Mesenchymal stem cell (in vitro differentiated cells and primary cell): Measurements from ENCODE around the gene EEF2.
"Not testable (repeated sequence)": the region's sequence is repeated elsewhere in the genome, so short reads cannot be mapped to it uniquely, and the experiment has no call there.

ENCODE experiments used
- DNase-seq: peaks from one replicate; pipeline ENCODE4 v3.0.0-alpha.2; 2013
- H2AFZ ChIP-seq: one replicate; pipeline ENCODE4 v1.6.1; 2013; ENCODE audit warnings: low read depth, mild to moderate bottlenecking, control low read depth, inconsistent platforms, low read length, moderate library complexity
- H2AK5ac ChIP-seq: 2 replicates; pipeline ENCODE4 v1.6.1; 2013; ENCODE audit warnings: low read length, moderate library complexity, mild to moderate bottlenecking, inconsistent platforms; ENCODE audit not compliant: severe bottlenecking
- H2BK120ac ChIP-seq: one replicate; pipeline ENCODE4 v1.6.1; 2013; ENCODE audit warnings: low read depth, mild to moderate bottlenecking, inconsistent platforms, low read length, moderate library complexity
- H2BK12ac ChIP-seq, 2 experiments: one replicate each; pipeline ENCODE4 v1.6.1; 2013; ENCODE audit warnings: inconsistent platforms in 2 of 2, low read length in 2 of 2, mild to moderate bottlenecking in 2 of 2, moderate library complexity in 2 of 2, control low read depth in 1 of 2
- H2BK15ac ChIP-seq: one replicate; pipeline ENCODE4 v1.6.1; 2013; ENCODE audit warnings: mild to moderate bottlenecking, low read depth, inconsistent platforms; ENCODE audit not compliant: poor library complexity, severe bottlenecking
- H2BK5ac ChIP-seq: 2 replicates; pipeline ENCODE4 v1.6.1; 2013; ENCODE audit warnings: low read depth, mild to moderate bottlenecking, low read length, control low read depth, inconsistent platforms; ENCODE audit not compliant: poor library complexity, severe bottlenecking
- H3K14ac ChIP-seq, 2 experiments: one replicate each; pipeline ENCODE4 v1.6.1; 2013; ENCODE audit warnings: inconsistent platforms in 2 of 2, low read length in 2 of 2, control low read depth in 1 of 2, mild to moderate bottlenecking in 1 of 2, moderate library complexity in 1 of 2
- H3K18ac ChIP-seq, 2 experiments: one replicate each; pipeline ENCODE4 v1.6.1; 2013; ENCODE audit warnings: inconsistent platforms in 2 of 2, low read length in 2 of 2, control low read depth in 1 of 2, low read depth in 1 of 2, mild to moderate bottlenecking in 1 of 2
- H3K23ac ChIP-seq, 2 experiments: one replicate each; pipeline ENCODE4 v1.6.1; 2013; ENCODE audit warnings: inconsistent platforms in 2 of 2, low read length in 2 of 2, mild to moderate bottlenecking in 2 of 2, moderate library complexity in 2 of 2, control low read depth in 1 of 2
- H3K27ac ChIP-seq: 2 replicates; pipeline ENCODE4 v1.5.1; 2013; ENCODE audit warnings: mild to moderate bottlenecking, moderate library complexity, low read length, control low read depth, inconsistent platforms; ENCODE audit not compliant: poor library complexity, severe bottlenecking
- H3K27me3 ChIP-seq, 2 experiments: 2 replicates each; pipeline versions ENCODE4 v1.6.1 to v1.7.0; 2013; ENCODE audit warnings: low read length in 2 of 2, mild to moderate bottlenecking in 2 of 2, moderate library complexity in 2 of 2, control low read depth in 1 of 2, inconsistent platforms in 1 of 2; ENCODE audit not compliant: control insufficient read depth in 1 of 2, insufficient read depth in 1 of 2
- H3K36me3 ChIP-seq, 2 experiments: 2 replicates each; pipeline versions ENCODE4 v1.6.1 to v1.7.0; 2013; ENCODE audit warnings: low read length in 2 of 2, control low read depth in 1 of 2, inconsistent platforms in 1 of 2, low read depth in 1 of 2, mild to moderate bottlenecking in 1 of 2; ENCODE audit not compliant: insufficient read depth in 2 of 2, control insufficient read depth in 1 of 2
- H3K4ac ChIP-seq, 2 experiments: one replicate each; pipeline ENCODE4 v1.6.1; 2013; ENCODE audit warnings: inconsistent platforms in 2 of 2, low read length in 2 of 2, mild to moderate bottlenecking in 2 of 2, moderate library complexity in 2 of 2, control low read depth in 1 of 2, low read depth in 1 of 2
- H3K4me1 ChIP-seq: 2 replicates; pipeline ENCODE4 v1.6.1; 2013; ENCODE audit warnings: low read depth, low read length, control low read depth; ENCODE audit not compliant: control insufficient read depth, insufficient read depth
- H3K4me2 ChIP-seq: 2 replicates; pipeline ENCODE4 v1.6.1; 2013; ENCODE audit warnings: low read length, mild to moderate bottlenecking, inconsistent platforms; ENCODE audit not compliant: poor library complexity, severe bottlenecking
- H3K4me3 ChIP-seq, 2 experiments: 2 replicates each; pipeline versions ENCODE4 v1.5.1 to v1.7.0; 2013; ENCODE audit warnings: low read length in 2 of 2, mild to moderate bottlenecking in 2 of 2, control low read depth in 1 of 2, low read depth in 1 of 2; ENCODE audit not compliant: insufficient read depth in 1 of 2
- H3K79me1 ChIP-seq: replicated peaks from 2 replicates; pipeline ENCODE4 v1.6.1; 2013; ENCODE audit warnings: mild to moderate bottlenecking, control low read depth, low read length, inconsistent platforms; ENCODE audit not compliant: poor library complexity, severe bottlenecking
- H3K9ac ChIP-seq: 2 replicates; pipeline ENCODE4 v1.7.0; 2013; ENCODE audit warnings: mild to moderate bottlenecking, low read length, moderate library complexity
- H3K9me3 ChIP-seq: 2 replicates; pipeline ENCODE4 v1.7.0; 2013; ENCODE audit warnings: mild to moderate bottlenecking, low read length; ENCODE audit not compliant: control insufficient read depth
- H4K8ac ChIP-seq: one replicate; pipeline ENCODE4 v1.6.1; 2013; ENCODE audit warnings: inconsistent platforms, mild to moderate bottlenecking, low read length, moderate library complexity
- H4K91ac ChIP-seq: one replicate; pipeline ENCODE4 v1.6.1; 2013; ENCODE audit warnings: mild to moderate bottlenecking, low read length, inconsistent platforms
- WGBS: methylation state at CpG from one replicate; pipeline ENCODE4 v1.1.7; 2013; ENCODE audit warnings: mixed read lengths; 5-methylcytosine and 5-hydroxymethylcytosine counted together

The EEF2 gene

GRCh38 chr19:3942790-3943409, 42.4 kb downstream of the EEF2 start:
- WGBS = 87% methylated on average over 8 of the region's 8 CpGs
- Histone ChIP-seq H4K91ac (no peak overlapping the region), H3K27me3 (peaks cover 0 to 4% of the 10 kb centered on the region in 2 experiments), H4K8ac (no peak overlapping the region), H2AFZ (no peak overlapping the region), H3K14ac (no peak overlapping the region), H3K27ac (no peak overlapping the region), H2BK5ac (no peak overlapping the region), H3K36me3 (no peaks in the 10 kb centered on the region), H3K4me1 (peaks cover 1% of the 10 kb centered on the region), H2AK5ac (no peak overlapping the region), H2BK120ac (no peak overlapping the region), H3K18ac (no peak overlapping the region), H3K4me2 (no peak overlapping the region), H3K9me3 (no peaks in the 10 kb centered on the region), H3K23ac (no peak overlapping the region), H3K9ac (no peak overlapping the region), H3K4ac (no peak overlapping the region), H3K79me1 (no peaks in the 10 kb centered on the region), H2BK15ac (no peak overlapping the region), H2BK12ac (no peak overlapping the region), H3K4me3 (no peak overlapping the region)
- DNase-seq = no peak

GRCh38 chr19:3938300-3938950, 46.8 kb downstream of the EEF2 start:
- H2BK15ac ChIP-seq, H4K91ac ChIP-seq, H3K23ac ChIP-seq, H3K9ac ChIP-seq, DNase-seq, H3K4me2 ChIP-seq, H3K4ac ChIP-seq, H3K4me1 ChIP-seq, H2BK12ac ChIP-seq, H3K36me3 ChIP-seq, H3K27ac ChIP-seq, H2AFZ ChIP-seq, H4K8ac ChIP-seq, H3K79me1 ChIP-seq, H3K14ac ChIP-seq, H3K4me3 ChIP-seq, H3K18ac ChIP-seq, H3K9me3 ChIP-seq, H2BK120ac ChIP-seq, H2BK5ac ChIP-seq, H2AK5ac ChIP-seq: not testable (repeated sequence)
- WGBS = 95% methylated on average over 22 of the region's 22 CpGs
- H3K27me3 ChIP-seq = peaks cover 13 to 23% of the 10 kb centered on the region in 2 experiments

DNA sequence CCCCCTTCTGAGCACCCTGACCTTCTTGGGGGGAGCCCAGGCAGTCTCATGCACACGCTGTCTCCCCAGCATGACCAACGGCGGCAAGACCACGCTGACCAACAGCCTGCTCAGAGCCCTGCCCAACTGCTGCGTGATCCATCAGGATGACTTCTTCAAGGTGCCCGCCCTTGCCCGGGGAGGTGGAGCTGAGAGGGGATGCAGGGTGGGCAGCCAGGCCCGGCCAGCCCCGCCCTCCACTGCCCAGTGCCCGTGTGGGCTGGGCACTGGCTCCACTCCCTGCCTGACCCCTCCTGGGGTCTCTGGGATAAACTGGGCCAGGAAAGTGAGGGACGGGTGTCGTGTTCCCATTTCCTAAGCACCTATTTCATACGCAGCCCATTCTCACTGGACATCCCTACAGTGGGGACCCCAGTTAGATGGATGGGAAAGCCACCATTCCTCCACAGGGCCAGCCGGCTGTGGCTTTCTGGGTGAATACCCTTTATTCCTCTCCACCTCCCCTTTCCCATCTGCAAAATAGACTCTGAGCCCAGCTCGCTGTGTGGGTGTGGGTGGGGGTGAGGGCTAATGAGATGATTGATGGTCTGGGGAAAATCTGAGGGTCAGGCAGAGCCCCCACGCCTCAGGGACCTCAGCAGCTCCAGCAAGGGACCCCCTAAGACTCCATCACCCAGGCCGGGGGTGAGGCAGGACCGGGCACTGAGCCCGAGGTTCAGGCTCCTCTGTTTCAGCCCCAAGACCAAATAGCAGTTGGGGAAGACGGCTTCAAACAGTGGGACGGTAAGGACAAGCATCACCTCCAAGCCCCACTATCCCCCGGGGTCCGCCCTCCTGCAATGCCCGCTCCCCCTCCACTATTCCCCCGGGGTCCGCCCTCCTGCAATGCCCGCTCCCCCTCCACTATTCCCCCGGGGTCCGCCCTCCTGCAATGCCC, 48.5 kb downstream of the EEF2 start:
- H3K27ac ChIP-seq = no peak overlapping the region
- no peak overlapping the region for H2BK15ac ChIP-seq
- H3K79me1 ChIP-seq = no peaks in the 10 kb centered on the region
- H3K4ac ChIP-seq = no peak overlapping the region
- no peak overlapping the region for H2AK5ac ChIP-seq
- no peak overlapping the region for H2AFZ ChIP-seq
- no peak overlapping the region for H2BK12ac ChIP-seq
- DNase-seq = no peak
- no peak overlapping the region for H3K4me3 ChIP-seq
- no peak overlapping the region for H3K4me2 ChIP-seq
- no peak overlapping the region for H3K14ac ChIP-seq
- peaks cover 8% of the 10 kb centered on the region for H3K4me1 ChIP-seq
- H4K91ac ChIP-seq = no peak overlapping the region
- no peaks in the 10 kb centered on the region for H3K9me3 ChIP-seq
- no peak overlapping the region for H4K8ac ChIP-seq
- H3K18ac ChIP-seq = no peak overlapping the region
- no peak overlapping the region for H2BK120ac ChIP-seq
- peaks cover 24 to 26% of the 10 kb centered on the region in 2 experiments for H3K27me3 ChIP-seq
- no peak overlapping the region for H3K23ac ChIP-seq
- no peak overlapping the region for H3K9ac ChIP-seq
- no peak overlapping the region for H2BK5ac ChIP-seq
- H3K36me3 ChIP-seq = no peaks in the 10 kb centered on the region
- 88% methylated on average over 19 of the region's 29 CpGs for WGBS
